NOMO-1 treated with DMSO at 0.1 percent for 48 hours (cell line): ENCODE data around the gene MTA1.

ENCODE experiments used
- DNase-seq: peaks from one replicate; lab custom pipeline; 2025; ENCODE audit not compliant: unreplicated experiment; lab: John Stamatoyannopoulos, UW

Gene MTA1

DNA sequence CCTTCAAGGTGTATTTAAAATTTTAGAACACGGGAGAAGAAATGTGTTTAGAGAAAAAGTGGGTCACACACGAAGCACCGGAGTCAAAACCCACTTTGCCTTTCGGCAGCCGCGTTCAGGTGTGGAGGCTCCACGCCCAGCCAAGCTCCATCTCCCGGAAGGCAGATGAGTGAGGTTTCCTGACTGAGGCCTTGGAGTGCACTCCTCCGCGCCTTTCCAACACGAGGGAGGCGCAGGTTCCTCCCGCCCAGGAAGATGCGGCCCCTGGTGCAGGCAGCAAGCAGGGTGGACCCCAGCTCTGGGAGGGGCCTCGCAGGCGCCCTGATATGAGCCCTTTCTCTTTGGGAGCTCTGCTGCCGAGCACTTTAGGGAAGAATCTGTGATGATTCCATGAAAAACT is 22.5 kb downstream of the MTA1 start:
- DNase-seq, result no peak

GRCh38 chr14:105442834-105443233 is 23.2 kb downstream of the MTA1 start:
- no peak for DNase-seq

GRCh38 chr14:105444859-105445258 is 25.2 kb downstream of the MTA1 start:
- no peak for DNase-seq

GRCh38 chr14:105445290-105445689 is 25.7 kb downstream of the MTA1 start:
- no peak for DNase-seq

DNA sequence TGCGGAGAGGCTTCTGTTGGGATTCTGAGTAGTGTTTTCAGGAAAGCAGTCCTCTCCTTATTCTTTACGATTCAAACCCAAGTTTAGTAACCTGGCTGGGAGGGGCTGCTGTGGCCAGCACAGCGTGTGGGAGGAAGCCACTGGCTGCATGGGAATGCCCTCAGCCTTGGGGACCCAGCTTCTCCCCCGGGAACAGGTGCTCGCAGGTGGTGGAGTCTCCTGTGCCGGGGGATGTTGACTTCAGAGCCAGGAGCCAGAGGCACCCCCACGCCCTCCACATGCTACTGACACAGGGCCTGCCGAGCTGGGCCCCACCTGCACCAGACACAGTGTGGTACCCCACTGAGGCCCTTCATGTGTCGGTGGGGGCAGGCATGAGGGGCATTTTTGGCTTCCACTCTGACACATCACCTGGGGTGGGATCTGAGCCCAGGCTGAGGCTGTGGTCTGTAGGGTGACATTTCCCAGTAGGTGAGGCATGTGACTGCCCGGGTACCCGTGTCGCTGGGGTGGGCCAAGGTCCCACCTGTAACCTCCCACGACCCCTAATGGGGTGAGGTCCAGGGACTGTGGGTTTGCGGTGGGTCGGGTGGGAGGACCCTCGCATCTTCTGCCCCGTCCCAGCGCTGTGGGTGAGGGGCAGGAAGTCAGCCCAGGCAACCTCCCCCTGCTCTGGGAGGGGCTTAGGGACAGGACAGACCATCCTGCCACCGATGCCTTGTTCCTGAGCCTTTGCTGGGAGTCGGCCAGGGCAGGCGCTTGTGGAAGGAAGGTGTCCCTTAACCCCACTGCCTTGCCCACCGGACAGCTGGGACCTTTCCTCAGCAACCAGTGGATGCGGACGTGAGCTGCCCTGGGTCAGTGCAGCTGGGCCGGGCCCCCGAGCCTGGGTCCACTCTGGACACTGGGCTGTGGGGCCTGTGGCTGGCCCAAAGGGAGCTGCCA is 26.5 kb downstream of the MTA1 start:
- DNase-seq, result no peak

DNA sequence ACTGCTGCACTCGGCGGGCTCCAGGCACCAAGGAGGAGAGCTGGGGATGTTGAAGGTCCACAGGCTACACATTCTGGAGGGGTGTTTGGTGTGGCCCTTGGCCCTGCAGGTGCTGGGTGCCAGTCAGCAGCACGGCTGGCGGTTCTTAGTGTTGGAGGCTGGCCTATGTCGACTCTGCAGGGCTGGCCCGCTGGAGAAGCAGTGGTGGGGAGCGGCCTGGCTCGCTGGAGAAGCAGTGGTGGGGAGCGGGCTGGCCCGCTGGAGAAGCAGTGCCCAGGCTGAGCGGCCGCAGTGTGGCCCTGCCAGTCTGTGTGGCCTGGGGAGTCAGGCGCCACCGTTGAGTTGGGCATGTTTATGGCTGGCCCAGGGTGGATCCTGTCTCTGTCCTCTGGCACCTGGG is 27.3 kb downstream of the MTA1 start:
- no peak for DNase-seq

GRCh38 chr14:105447651-105448640 is 28.3 kb downstream of the MTA1 start:
- DNase-seq, result no peak

DNA sequence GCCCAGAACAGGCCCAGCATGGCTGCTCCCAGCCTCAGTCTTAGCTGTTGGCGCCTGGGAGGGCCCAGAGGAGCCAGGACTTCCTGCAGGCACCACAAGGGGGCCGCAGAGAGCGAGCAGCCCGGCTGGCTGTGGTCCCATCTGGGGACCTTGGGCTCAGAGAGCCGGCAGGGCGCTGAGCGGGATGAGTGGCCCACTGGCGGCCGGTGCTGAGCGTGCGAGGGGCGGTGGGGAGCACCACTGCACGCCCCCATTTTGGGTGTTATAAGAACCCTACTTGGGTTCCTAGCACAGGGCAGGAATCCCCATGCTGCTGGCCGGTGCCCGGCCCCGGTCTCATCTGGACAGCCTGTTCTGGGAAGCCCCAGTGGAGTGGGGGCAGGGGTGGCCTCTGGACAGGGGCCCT is 29.1 kb downstream of the MTA1 start:
- DNase-seq, result no peak

DNA sequence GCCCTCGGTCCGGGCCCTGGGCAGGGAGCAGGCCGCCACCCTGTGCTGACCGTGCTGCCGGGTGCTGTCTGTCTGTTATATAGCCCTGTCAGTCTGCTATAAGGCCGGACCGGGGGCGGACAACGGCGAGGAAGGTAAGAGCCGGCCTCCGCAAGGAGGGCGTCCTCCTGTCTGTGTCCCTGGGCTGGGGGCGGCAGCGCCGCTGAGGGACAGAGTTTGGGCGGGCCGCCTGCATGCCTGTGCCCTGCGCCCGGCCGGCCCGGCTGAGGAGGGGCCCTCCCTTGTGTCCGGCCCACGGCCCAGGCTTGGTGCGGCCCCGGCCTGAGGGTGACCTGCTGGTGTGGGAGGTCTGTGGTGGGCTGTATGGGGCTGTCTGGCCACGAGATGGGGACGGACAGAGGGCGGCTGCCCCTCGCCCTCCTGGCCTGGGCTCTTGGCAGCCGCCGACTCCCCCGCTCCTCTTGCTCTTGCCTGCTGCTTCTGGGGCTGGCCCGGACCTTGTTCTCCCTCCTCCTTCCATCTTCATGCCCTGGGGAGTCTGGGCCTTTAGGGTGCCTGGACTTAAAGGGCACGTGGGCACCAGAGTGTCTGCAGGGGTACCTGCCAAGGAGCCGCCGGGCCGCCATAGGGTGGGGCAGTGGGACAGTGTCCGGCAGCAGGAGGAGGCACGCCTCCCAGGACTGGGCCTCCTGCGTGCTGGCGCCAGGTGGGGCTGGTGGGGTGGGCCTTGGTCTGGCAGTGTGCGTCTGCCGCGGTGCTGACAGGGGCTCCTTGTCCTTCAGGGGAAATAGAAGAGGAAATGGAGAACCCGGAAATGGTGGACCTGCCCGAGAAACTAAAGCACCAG is 29.9 kb downstream of the MTA1 start:
- DNase-seq, result no peak

DNA sequence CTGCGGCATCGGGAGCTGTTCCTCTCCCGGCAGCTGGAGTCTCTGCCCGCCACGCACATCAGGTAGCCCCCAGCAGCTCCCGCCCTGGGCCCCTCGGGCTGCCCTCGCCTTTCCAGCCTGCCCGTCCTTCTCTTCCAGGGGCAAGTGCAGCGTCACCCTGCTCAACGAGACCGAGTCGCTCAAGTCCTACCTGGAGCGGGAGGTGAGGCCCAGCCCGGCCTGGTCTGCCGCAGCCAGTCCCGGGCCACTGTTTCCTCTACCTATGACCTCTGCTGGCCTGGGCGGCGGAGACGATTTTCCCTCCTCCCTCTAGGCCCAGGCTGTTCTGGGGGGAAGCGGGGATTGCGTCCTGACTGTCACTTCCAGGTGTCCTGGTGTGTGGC is 30.5 kb downstream of the MTA1 start:
- no peak for DNase-seq

DNA sequence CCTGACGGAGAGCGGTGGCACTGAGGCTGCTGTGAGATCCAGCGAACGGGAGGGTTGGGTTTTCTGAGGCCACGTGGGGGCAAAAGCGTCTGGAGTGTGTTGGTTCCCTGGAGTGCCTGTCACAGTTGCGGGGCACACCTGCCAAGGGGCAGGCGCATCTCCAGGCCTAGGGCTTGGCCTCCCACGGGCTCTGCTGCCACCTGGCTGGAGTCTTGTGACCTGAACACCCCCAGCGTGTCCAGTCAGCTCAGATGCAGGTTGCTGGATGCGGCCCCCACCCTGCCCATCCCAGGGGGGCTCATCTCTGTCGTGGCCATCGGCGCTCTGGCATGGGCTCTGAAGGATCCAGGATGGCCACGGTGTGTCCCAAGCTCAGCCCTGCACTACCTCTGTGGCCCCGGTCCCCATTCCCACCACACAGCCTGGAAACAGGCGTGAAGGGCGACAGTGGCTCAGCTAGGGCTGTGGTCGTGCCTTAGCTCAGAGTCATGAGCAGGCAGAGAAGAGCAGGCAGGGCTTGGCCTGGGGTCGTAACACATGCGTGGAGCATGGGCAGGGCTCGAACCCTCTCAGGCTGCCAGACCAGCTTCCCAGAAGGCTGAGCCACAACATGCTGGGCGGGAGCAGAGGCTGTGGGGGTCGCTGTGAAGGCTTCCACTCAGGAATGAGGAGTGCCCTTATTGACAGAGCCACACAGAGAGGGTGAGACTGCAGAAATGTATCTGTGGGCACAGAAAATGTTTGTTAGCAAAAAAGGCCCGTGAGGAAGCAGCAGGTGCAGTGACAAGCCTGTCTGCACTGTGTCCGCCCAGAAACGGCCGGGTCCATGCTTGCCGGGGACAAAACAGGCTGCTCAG is 31.5 kb downstream of the MTA1 start:
- no peak for DNase-seq

DNA sequence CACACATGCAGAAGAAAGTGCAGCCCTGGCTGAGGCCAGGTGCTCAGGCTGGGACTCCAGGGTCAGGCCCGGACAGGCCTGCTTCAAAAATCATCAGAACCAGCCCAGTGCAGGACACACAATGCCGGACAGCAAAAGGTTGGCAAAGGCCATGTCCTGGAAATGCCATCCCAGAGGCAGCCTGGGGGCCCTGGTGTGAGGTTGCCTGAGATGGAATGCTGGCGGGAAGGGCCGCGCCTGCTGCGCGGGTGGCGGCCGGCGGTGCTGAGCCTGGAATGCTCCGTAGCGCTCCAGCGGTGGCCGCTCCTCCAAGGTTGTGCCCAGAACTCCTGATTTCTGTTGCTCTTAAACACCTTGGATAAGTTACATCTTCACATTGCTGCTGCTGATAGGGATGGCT is 33.3 kb downstream of the MTA1 start:
- no peak for DNase-seq

DNA sequence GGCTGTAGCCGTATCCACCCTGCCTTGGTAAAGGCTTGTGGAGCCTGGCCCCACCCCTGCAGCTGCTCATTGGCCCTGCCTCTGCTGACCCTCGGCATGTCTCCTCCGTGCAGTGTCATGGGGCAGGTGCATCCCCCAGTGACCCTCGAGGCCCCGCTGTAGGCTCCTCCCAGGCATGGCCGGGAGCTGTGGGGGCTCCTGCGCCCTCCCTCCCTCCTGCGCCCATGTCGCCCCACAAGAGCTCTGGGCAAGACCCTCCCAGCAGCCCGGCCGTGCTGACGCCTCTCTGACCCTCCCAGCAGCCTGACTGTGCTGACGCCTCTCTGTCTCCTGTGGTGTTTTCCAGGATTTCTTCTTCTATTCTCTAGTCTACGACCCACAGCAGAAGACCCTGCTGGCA is 34.2 kb downstream of the MTA1 start:
- DNase-seq, result no peak

GRCh38 chr14:105455086-105455640 is 35.5 kb downstream of the MTA1 start:
- no peak for DNase-seq

- no peak for DNase-seq
Measured at GRCh38 chr14:105455766-105456660, 36.4 kb downstream of the MTA1 start.

DNA sequence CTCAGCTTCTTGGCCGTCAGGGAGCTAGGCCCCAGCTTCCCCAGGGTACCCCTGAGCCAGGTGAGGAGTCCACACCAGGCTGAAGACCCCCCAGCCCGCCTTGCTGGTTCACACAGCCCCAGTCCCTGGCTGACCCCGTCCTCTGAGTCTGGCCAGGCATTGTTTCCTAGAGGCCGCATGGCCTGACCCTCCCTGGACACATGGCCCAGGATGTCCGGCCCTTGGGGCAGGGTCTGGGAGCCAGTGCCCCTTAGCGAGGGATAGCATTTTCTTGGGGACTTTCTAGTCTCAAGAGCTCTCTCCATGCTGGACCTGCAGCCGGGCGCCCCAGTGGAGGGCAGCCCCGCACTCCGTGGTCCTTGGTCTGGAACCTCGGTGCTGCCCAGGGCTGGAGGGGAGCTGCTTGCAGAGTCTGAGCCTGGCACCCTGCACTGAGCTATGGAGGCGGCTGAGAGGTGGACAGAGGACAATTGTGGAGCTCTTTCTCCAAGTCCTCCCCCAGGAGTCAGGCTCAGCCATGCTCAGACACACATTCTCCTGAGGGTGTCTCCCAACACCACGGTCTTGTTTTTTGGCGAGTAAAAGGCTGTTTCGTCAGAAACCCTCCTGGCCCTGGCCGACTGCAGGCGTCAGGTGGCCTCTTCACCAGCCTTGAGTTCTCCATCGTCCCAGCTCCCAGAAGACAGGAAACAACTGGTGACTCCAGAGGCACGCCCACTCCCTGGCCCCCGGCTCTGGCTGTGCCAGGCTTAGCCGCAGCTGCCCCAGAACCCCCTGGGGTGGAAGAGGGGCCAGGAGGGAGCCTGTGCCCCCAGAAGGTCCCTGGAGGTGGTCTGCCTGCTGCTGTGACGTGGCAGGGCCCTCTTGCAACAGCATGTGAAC is 37.4 kb downstream of the MTA1 start:
- no peak for DNase-seq

DNA sequence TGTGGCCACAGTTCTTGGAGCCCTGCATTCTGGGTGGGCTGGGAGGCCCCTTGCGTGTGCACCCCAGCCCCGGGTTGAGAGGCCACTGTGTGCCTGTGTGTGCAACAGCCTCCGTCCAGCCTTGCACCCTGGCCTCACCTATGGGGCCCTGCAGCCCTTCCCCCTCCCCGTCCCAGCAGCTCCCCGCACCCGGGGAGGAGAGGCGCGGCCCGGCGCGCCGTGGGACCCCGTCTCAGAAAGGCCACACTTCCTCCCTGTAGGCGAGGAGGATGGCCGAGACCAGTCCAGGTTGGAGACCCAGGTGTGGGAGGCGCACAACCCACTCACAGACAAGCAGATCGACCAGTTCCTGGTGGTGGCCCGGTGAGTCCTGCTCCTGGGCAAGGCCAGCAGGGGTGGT is 38.4 kb downstream of the MTA1 start:
- no peak for DNase-seq

DNA sequence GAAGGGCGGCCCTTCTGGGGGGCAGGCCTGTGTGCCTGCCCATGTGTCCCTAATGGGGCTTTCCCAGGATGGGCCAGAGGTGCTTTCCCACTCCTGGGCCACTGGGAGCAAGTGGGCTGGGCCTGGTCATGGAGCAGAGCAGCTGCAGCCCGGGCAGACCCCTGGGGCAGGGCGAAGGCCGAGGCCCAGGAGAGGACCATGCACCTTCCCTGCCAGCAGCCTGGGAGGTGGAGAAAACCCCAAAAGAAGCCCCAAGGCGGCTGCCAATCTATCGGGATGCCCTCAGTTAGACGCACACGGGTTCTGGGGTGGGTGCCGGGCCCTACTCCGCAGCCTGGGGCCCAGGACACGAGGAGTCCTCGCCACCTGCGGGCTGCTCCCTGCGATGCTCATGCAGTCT is 38.9 kb downstream of the MTA1 start:
- no peak for DNase-seq
